Measurements from ENCODE around the gene RAB17.

DNA sequence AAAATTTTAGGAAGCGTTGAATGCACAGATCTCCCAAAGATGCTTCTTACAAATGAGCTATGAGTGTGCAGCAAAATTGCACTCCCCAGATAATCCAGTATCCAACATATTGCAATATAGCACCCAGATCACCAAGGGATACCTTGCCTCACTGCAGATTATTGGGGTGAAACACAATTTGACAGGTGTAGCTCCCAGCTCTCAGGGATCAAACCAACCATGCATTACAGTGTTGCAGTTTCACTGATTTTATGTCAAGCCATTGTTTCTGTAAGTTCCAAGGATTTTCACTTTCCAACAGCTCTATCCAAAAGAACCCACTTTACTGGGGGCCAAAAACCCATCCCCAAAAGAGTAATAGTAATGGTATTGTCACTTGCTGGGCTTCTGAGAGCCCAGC is 35.0 kb downstream of the RAB17 start:
- TF ChIP-seq, protein P1, sequence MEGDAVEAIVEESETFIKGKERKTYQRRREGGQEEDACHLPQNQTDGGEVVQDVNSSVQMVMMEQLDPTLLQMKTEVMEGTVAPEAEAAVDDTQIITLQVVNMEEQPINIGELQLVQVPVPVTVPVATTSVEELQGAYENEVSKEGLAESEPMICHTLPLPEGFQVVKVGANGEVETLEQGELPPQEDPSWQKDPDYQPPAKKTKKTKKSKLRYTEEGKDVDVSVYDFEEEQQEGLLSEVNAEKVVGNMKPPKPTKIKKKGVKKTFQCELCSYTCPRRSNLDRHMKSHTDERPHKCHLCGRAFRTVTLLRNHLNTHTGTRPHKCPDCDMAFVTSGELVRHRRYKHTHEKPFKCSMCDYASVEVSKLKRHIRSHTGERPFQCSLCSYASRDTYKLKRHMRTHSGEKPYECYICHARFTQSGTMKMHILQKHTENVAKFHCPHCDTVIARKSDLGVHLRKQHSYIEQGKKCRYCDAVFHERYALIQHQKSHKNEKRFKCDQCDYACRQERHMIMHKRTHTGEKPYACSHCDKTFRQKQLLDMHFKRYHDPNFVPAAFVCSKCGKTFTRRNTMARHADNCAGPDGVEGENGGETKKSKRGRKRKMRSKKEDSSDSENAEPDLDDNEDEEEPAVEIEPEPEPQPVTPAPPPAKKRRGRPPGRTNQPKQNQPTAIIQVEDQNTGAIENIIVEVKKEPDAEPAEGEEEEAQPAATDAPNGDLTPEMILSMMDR (IDR thresholded peaks at IDR 0.05): no peak
- TF ChIP-seq POLR2A (IDR thresholded peaks at IDR 0.05): no peak

Data from uterus (tissue), 2 donors.